OCI-LY7 (cell line): ENCODE measurements around the gene GPR61. TPM values are rescaled to one million over a fixed set of nuclear protein-coding genes. Genes with fewer than 3 reads are reported as not detected.

Source experiments
- BruUV-seq: library from RNA; stranded (reverse); fragments of 400-500 nt; replicated peaks from 2 replicates; lab custom pipeline; 2021; lab: Mats Ljungman, UMichigan
- CTCF ChIA-PET: fragments of 300-600 bp; sonication (Branson Sonifier 250); formaldehyde crosslinking; loops from one replicate; lab custom pipeline; 2022; ENCODE audit warnings: antibody characterized with exemption; ENCODE audit not compliant: unreplicated experiment; lab: Charles Lee
- POLR2A ChIA-PET: fragments of 300-600 bp; sonication (Branson Sonifier 250); formaldehyde crosslinking; loops from one replicate; lab custom pipeline; 2022; ENCODE audit warnings: antibody characterized with exemption; lab: Charles Lee
- DNase-seq: peaks from one replicate; pipeline ENCODE4 v3.0.0-alpha.2; 2015; ENCODE audit warnings: low spot score
- H2AFZ ChIP-seq: fragments of 200-600 bp; sonication (generic), shearing (Covaris generic); 2 replicates; pipeline ENCODE4 v1.6.1; 2014; ENCODE audit warnings: mild to moderate bottlenecking, antibody characterized with exemption, low read length, moderate library complexity
- H3K27ac ChIP-seq: fragments of 200-600 bp; sonication (generic); 2 replicates; pipeline ENCODE4 v1.5.1; 2014; ENCODE audit warnings: mixed run types, low read depth, mild to moderate bottlenecking, moderate library complexity, low read length, inconsistent platforms; ENCODE audit not compliant: poor library complexity, severe bottlenecking
- H3K36me3 ChIP-seq: fragments of 200-600 bp; sonication (generic); 2 replicates; pipeline ENCODE4 v1.6.1; 2014; ENCODE audit warnings: mild to moderate bottlenecking, antibody characterized with exemption, low read length, moderate library complexity, mixed read lengths; ENCODE audit not compliant: insufficient read depth
- H3K4me1 ChIP-seq: fragments of 200-600 bp; sonication (generic); 2 replicates; pipeline ENCODE4 v1.5.1; 2014; ENCODE audit warnings: mild to moderate bottlenecking, low read length; ENCODE audit not compliant: insufficient read depth, poor library complexity, severe bottlenecking
- H3K4me2 ChIP-seq: fragments of 200-600 bp; sonication (generic); 2 replicates; pipeline ENCODE4 v1.6.1; 2014; ENCODE audit warnings: mild to moderate bottlenecking, low read length
- H3K4me3 ChIP-seq: fragments of 200-600 bp; sonication (generic); 2 replicates; pipeline ENCODE4 v1.5.1; 2014; ENCODE audit warnings: mild to moderate bottlenecking, low read depth, low read length; ENCODE audit not compliant: poor library complexity, severe bottlenecking
- H3K79me2 ChIP-seq: fragments of 200-600 bp; sonication (generic); 2 replicates; pipeline ENCODE4 v1.6.1; 2016; ENCODE audit warnings: low read depth, mild to moderate bottlenecking, low read length, moderate library complexity, mixed read lengths; ENCODE audit not compliant: insufficient read depth
- H3K9me2 ChIP-seq: fragments of 200-600 bp; sonication (generic); 2 replicates; pipeline ENCODE4 v1.6.1; 2016; ENCODE audit warnings: mild to moderate bottlenecking, low read length, mixed read lengths; ENCODE audit not compliant: insufficient read depth
- H3K9me3 ChIP-seq: fragments of 200-600 bp; sonication (generic); 2 replicates; pipeline ENCODE4 v1.6.1; 2014; ENCODE audit warnings: mild to moderate bottlenecking, mixed run types, low read length, mixed read lengths
- H4K20me1 ChIP-seq: fragments of 200-600 bp; sonication (generic); 2 replicates; pipeline ENCODE4 v1.6.1; 2014; ENCODE audit warnings: mild to moderate bottlenecking, antibody characterized with exemption, low read length, moderate library complexity, mixed read lengths; ENCODE audit not compliant: insufficient read depth
- CTCF ChIP-seq: fragments of 200-600 bp; sonication (generic); conservative IDR thresholded peaks from 2 replicates; pipeline ENCODE4 v1.5.1; 2014; ENCODE audit warnings: mild to moderate bottlenecking, antibody characterized with exemption, low read length, moderate library complexity, mixed read lengths
- EZH2phosphoT487 ChIP-seq: fragments of 200-600 bp; sonication (generic); IDR thresholded peaks from 2 replicates; pipeline ENCODE4 v1.6.1; 2018; ENCODE audit warnings: low read depth, borderline replicate concordance, mild to moderate bottlenecking, mixed run types, antibody characterized with exemption, low read length, moderate library complexity, mixed read lengths
- intact Hi-C: fragments of 100-400 bp; cut with micrococcal nuclease; formaldehyde crosslinking; loops from one replicate; pipeline ENCODE4 v1.10.0; 2022; ENCODE audit not compliant: unreplicated experiment
- total RNA-seq, 2 experiments: library from RNA; depleted of rRNA in 1 of 2; stranded (reverse); fragments of >200 nt in 1 of 2; shearing (Covaris generic) in 1 of 2; gene quantifications; 2 replicates each; pipeline ENCODE4 v1.2.3, GENCODE V29; 2014 to 2022

GPR61 gene
- total RNA-seq, 2 experiments from 2014 or later, result not detected

GRCh38 chr1:109527846-109528695 is 11.6 kb upstream of the GPR61 start:
- Histone ChIP-seq H3K4me3 (no peak overlapping the region), H3K4me1 (peaks cover 6% of the 10 kb centered on the region), H3K79me2 (no peaks in the 10 kb centered on the region), H4K20me1 (no peaks in the 10 kb centered on the region), H3K36me3 (no peaks in the 10 kb centered on the region), H3K4me2 (no peak overlapping the region), H2AFZ (no peak overlapping the region), H3K27ac (no peak overlapping the region), H3K9me2 (no peaks in the 10 kb centered on the region), H3K9me3 (no peaks in the 10 kb centered on the region)
- ChIA-PET POLR2A (interaction anchor here (0.7 to 1.0 kb wide), 2 partner anchors 16 to 21 kb away, joined by 3 read pairs; no protein-coding TSS in a partner anchor), CTCF (interaction anchor here (0.6 kb wide), 1 partner anchor 110 kb away, joined by 3 read pairs; no protein-coding TSS in a partner anchor)
- no peak for DNase-seq
- TF ChIP-seq CTCF (no peak), EZH2phosphoT487 (no peak)
- no TSS peak for BruUV-seq
- intact Hi-C loops, result no loop called here

GRCh38 chr1:109528712-109529111 is 11.0 kb upstream of the GPR61 start:
- intact Hi-C loops, result no loop called here
- Histone ChIP-seq H3K4me3 (no peak overlapping the region), H3K4me1 (peaks cover 6% of the 10 kb centered on the region), H4K20me1 (no peaks in the 10 kb centered on the region), H3K4me2 (no peak overlapping the region), H3K27ac (no peak overlapping the region), H2AFZ (no peak overlapping the region), H3K9me3 (no peaks in the 10 kb centered on the region), H3K9me2 (no peaks in the 10 kb centered on the region), H3K79me2 (no peaks in the 10 kb centered on the region), H3K36me3 (no peaks in the 10 kb centered on the region)
- no peak for TF ChIP-seq EZH2phosphoT487
- TF ChIP-seq CTCF, result no peak
- ChIA-PET CTCF (no interaction called here), POLR2A (interaction anchor here (0.7 to 1.0 kb wide), 2 partner anchors 16 to 22 kb away, joined by 3 read pairs; no protein-coding TSS in a partner anchor)
- BruUV-seq, result no TSS peak
- no peak for DNase-seq
